Epithelial cell of alveolus of lung (primary cell): ENCODE measurements around the gene CAVIN3. TPM values are rescaled to one million over a fixed set of nuclear protein-coding genes. Genes with fewer than 3 reads are reported as not detected.

Experiments
- total RNA-seq: library from RNA; depleted of rRNA; stranded (reverse); fragments of >200 nt; gene quantifications from 2 replicates; pipeline ENCODE4 v1.2.1, GENCODE V29; 2015

CAVIN3 gene
- total RNA-seq: 114 and 694 TPM in 2 replicates

GRCh38 chr11:6320411-6321155, at the start of gene CAVIN3:
CAVIN3 (minus strand) TSS chr11:6320501; CDS start chr11:6320476, 25 bp downstream.

Other genes with a start within 250 kb of the CAVIN3 start
- gene OR56B4, start 212.8 kb downstream of the CAVIN3 start, total RNA-seq: not detected in 2 replicates
- gene OR52B2, start 150.2 kb downstream of the CAVIN3 start, total RNA-seq: not detected in 2 replicates
- gene OR52W1, start 121.3 kb downstream of the CAVIN3 start, total RNA-seq: not detected in 2 replicates
- gene C11orf42, start 114.9 kb downstream of the CAVIN3 start, total RNA-seq: not detected in 2 replicates
- gene FHIP1B, start 85.9 kb downstream of the CAVIN3 start, total RNA-seq: 21.1 and 25.6 TPM in 2 replicates
- gene CNGA4, start 81.4 kb downstream of the CAVIN3 start, total RNA-seq: 0.16 TPM in 1 of 2 replicates, not detected in the other
- gene CCKBR, start 60.7 kb downstream of the CAVIN3 start, total RNA-seq: not detected in 2 replicates
- 59.0 and 71.1 TPM in 2 replicates for gene SMPD1, start 70.0 kb upstream of the CAVIN3 start, total RNA-seq
- gene APBB1, start 98.6 kb upstream of the CAVIN3 start, total RNA-seq: 41.0 and 41.1 TPM in 2 replicates
- gene HPX, start 120.5 kb upstream of the CAVIN3 start, total RNA-seq: 1.4 TPM in 1 of 2 replicates, not detected in the other
- 12.8 and 14.2 TPM in 2 replicates for gene TRIM3, start 153.4 kb upstream of the CAVIN3 start, total RNA-seq
- gene ARFIP2, start 160.8 kb upstream of the CAVIN3 start, total RNA-seq: 53.4 and 79.7 TPM in 2 replicates
- gene TIMM10B, start 161.0 kb upstream of the CAVIN3 start, total RNA-seq: 26.2 and 47.2 TPM in 2 replicates
- gene DNHD1, start 176.8 kb upstream of the CAVIN3 start, total RNA-seq: 1.3 and 6.2 TPM in 2 replicates